HTERT RPE-1 (cell line): ENCODE measurements around the gene HLA-DMB.
"Not testable (repeated sequence)": the region's sequence is repeated elsewhere in the genome, so short reads cannot be mapped to it uniquely, and the experiment has no call there.

Experiments
- in situ Hi-C: fragments of 300-500 bp; cut with MboI; formaldehyde crosslinking; loops from 4 replicates; pipeline ENCODE4 v1.14.3; 2020; ENCODE audit warnings: low sequenced_read_pairs

Gene HLA-DMB

DNA sequence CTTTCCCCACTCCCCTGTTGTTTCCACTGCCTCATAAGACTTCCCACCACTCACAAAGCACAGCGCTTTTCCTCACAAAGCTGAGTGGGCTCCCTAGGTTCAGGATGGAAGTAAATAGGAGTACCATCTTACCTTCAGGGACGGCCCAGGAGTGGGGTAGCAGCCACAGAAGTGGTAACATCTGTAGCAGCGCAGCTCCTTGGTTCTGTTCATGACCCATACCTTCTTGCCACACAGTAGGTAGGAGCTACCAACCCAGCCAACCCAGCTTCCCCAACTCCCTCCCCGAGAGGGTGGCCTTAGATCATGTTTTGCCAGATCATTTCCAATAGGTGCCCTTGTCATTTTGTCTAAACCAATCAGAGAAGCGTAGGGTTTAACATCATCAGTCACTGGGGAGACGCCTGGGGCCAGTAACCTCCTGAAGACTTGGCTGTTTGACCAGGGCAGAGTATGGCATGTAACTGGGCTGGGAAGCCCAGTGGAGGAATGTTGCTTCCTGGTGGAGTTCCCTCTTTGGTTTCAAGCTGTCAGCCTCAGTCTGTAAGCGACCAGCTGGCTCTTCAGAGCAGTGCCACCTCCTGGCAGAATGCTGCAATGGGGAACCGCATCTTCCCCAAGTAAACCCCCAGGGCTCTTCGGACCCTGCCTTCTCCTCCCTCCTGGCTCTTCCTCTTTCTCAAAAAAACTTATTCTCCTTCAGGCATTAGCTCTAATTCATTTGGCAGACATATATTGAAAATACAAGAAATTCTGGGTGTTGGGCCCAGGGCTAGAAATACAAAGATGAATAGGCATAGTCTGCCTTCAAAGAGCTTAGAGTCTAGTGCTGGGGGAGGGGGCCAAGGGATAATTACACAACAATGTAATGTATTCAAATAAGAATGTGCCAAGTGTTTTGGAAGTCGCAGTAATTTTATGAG, 12.2 kb upstream of the HLA-DMB start, which contains the start of gene HLA-DMA:
Gene HLA-DMA, minus strand, starts transcription at position 281 of the 923 bp plus-strand sequence. Its CDS starts 61 bp downstream, at position 220.
- in situ Hi-C loops, result no loop called here

DNA sequence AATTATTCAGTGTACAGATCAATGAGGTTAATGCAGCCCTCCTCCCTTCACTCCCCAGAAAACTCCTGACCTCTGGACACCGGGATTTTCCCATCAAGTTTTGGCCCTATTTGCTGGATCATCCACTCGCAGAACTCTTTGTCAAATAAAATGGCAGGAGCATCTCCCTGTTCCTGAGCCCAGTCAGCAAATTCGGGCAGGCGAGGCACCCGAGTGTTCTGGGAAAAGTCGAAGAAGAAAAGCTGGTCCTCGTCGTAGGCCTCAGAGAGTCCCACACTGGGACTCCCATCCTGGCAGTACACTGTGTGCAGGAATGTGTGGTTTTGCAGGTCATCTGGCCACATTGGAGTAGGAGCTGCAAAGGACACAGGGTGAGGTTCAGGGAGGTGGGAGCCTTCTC, 9.6 kb upstream of the HLA-DMB start:
- in situ Hi-C loops, result no loop called here

DNA sequence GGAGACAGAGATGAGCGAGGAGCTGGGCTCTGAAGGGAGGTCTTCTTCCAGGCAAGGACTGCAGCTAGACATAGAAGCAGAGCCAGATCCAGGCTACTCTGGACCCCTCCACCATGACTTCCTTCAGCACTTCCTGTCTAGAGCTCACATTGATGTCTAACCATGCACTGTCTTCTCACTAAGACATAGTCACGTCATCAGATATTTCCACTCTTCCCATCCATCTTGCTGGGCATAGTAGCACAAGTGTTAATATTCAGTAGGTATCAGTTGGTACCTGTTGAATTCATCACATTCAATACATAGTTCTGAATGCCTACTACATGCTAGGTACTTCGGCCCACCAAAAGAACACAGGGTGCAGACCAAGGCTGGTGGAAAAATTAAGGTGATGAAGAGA, 9.2 kb upstream of the HLA-DMB start:
- in situ Hi-C loops, result no loop called here

DNA sequence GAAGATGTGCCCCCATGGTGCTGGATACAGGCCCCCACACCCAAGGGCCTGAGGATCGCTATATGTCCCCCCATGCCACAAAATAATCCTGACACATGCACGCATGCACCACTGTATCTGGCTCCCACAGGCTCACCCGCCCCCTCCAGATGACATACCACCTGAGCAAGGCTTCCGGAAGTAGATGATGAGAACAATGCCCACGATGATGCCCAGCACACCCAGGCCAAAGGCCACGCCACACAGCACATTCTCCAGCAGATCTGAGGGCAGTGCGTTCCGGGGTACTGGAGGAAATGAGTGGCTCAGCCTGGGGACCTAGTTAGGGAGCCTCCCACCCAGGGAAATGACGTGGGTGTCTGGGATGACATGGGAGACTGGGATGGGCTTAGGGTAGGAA, 8.3 kb upstream of the HLA-DMB start:
- in situ Hi-C loops, result no loop called here

DNA sequence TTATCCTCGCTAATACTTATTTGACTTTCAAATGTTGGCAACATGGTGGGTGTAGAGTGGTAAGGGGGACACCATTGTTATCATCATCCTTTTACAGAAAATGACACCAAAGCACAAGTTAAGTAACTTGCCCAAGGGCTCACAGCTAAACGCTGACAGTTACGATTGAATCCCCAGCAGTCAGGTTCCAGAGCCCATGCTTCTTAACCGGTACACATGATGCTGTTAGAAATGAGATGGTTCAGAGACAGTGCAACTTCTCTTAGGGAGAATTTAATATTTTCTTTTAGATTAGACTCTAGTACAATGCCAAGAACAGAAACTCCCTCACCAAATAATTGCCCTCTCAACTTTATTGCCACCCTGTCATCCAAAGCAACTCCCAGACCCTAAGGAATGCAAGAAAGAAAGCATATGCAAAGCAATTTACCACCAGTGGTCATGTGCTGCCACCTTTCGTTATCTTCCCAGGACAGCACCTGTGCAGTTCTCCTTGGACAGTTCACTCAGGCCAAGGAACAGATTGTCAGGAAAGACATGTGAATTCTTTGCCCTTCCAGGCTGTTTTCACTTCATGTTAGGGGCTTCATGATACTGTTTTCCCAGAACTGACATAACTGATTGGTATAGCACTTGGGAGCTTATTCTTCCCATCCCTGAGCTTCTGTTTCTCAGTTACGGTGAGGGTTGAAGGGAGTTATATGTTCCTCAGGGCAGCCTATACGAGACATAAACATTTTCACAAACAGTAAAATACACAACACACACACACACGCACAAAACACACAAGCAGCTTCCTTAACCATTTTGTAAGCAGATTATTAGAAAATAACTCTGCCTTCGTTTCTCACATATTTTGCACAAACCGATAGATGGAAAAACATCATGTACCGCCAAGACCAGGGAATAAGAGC, 7.0 kb upstream of the HLA-DMB start:
- in situ Hi-C loops, result no loop called here

DNA sequence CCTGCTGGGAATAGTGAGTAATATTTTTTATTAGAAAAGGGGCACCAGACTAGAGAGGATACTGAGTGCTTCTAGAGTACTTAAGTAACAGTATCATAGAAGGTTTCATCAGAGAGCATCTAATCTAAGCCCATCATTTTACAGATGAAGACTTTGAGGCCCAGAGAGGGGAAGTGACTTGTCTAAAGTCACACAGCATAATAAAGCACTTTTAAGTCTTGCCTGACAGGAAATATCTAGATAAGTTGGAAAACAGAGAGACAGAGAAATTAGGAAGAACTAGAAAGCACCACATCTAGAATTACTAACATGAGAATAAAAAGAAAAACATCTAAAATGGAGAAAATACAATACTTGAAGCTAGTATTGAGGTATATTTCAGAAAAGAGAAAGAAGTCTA, 6.1 kb upstream of the HLA-DMB start:
- in situ Hi-C loops, result no loop called here

DNA sequence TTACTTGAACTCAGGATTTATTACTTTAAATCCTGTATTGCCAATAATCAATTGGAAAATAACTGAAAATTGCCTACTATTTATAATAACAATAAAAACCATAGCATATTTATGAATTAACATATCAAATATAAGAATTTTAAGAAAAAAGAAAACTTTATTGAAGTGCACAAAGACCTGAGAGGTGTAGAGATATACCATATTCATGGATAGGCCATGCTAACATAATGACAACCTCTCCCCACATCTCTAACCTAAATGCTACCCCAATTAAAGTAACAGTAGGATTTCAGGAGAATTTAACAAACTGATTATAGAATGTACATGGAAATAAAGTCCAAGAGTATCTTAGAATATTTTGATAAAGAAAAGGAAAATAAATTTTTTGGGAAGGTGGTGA, 5.1 kb upstream of the HLA-DMB start:
- in situ Hi-C loops, result no loop called here

DNA sequence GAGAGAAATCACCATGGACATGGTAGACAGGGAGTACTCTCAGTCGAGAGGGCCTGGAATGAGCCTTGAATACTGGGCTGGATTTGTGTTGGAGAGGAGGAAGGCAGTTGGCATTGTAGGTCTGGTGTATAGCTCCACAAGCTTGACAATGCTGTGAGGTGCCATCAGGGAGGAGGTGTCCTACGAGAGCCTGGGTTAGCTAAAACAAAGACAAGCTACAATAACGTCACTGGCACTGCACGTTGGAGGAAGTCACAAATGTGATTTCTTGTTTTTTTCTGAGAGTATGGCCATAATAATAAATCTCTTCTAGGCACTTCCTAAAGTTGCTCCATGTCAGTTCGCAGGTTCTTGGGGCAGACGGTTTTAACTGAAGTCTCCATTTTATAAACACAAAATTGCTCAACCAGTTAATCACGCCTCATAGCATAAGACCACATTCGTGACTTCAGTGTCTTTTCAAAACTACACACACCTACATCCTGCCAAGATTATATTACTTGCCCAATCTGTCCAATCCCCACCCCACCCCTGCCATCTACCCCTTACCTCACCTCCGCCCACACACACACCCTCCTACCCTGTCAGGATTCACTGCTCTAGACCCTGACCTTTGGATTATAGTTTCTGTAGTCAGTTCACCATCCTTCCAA, 4.4 kb upstream of the HLA-DMB start:
- in situ Hi-C loops, result no loop called here

DNA sequence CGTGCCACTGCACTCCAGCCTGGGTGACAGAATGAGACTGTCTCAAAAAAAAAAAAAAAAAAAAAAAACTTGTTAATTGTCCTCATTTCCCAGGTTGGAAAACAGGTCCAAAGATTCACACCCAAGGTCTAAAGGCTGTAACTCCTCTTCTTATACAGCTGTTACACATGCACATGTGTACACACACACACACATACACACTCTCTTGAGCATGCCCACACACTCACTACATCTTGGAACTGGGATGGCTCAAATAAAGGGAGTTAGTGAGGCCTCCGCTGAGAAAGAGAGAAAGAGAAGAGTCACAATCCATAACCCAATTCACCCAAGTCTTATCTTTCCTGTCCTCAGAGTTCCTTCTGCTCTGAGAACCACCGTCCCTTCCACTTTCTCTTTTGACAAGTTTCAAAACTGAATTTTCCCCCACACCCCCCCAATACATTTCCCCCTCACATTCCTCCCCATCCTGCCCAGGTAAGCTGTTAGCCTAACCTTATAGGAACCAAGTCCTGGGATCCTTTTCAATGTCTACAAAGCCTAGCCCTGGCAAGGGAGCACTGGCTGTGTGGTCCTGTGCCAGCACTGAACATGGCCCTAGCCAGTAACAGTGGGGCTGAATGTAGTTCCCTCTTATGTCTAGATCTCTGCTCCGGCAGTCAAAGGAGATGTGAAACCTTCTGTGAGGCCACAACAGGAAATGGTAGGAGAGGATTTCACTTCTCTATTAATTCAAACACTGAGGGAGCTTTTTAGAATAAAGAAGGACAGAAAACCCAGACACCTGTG, 3.2 kb upstream of the HLA-DMB start:
- in situ Hi-C loops, result no loop called here

DNA sequence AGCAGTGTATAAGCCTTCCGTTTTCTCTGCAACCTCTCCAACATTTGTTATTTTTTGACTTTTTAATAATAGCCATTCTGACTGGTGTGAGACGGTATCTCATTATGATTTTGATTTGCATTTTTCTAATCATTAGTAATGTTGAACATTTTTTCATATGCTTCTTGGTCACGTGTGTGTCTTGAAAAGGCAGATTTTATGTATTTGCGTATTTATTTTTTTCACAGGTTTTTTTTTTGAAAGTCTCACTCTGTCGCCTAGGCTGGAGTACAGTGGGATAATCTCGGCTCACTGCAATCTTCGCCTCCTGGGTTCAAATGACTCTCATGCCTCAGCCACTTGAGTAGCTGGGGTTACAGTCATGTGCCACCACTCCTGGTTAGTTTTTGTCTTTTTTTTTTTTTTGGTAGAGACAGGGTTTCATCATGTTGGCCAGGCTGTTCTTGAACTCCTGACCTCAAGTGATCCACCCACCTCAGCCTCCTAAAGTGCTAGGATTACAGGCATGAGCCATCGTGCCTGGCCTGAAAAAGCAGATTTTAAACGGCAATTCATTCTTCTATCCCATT, 1.8 kb upstream of the HLA-DMB start:
- in situ Hi-C loops, result not testable (repeated sequence)

DNA sequence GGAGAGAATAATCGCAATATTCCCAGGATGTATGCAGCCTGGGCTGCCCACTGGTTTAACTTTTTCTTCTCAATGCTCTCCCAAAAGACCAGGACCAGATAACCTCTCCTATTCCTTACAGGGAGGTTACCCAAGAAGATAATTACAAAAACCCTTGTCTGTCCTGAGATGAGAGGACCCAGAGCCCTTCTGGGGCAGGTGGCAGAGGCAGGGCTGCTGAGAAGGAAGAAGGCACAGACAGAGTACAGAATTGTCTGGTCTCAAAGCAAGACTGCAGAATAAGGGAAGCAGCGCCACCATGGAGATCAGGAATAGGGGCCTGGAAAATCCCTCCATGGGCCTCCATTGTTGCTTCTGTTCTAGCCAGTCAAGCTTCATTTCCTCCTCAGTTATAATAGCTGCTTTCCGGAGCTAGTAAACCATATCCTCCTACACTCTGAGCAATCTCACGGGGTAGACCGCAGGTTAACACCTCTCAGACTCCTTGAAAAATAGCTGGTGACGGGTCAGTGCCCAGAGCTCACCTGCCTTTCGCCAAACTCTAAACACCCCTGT, 463 bp upstream of the HLA-DMB start:
- in situ Hi-C loops, result no loop called here

DNA sequence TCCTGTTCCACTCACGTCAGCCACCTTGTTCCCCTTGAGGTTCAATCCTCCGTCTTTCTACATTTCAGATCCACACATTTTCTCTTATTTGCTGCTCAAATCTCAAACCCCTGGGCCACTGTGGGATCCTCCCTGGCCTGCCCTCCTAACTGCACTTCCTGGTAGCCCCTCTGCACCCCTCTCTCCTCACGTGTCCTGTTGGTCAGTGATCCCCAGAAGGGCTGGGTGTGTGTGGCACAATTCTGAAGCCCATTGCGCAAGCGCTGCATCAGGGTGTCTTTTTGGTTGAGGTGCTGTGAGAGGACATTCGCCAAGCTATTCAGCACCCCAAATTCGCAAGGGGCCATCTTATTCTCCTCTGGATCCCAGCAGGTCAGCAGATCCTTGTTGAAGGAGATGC, 2.3 kb downstream of the HLA-DMB start:
- in situ Hi-C loops, result no loop called here

DNA sequence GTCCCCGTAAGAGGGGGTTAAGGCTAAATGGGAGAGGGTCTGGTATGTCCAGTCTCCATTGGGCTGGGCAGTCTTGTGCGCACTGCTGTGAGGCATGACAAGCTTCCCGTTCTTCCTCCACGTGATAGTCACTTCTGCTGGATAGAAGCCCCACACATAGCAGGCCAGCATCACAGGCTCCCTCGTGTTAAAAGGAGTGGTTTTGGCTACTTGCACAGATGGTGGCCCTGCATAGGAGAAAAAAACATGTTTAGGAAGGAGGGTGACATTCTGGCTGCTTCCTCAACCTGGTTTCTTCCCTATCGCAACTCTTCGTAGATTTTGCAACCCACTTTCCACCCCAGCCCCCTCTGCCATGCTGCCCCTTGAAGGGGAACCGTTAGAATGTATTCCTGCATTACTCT, 3.6 kb downstream of the HLA-DMB start:
- in situ Hi-C loops, result no loop called here

DNA sequence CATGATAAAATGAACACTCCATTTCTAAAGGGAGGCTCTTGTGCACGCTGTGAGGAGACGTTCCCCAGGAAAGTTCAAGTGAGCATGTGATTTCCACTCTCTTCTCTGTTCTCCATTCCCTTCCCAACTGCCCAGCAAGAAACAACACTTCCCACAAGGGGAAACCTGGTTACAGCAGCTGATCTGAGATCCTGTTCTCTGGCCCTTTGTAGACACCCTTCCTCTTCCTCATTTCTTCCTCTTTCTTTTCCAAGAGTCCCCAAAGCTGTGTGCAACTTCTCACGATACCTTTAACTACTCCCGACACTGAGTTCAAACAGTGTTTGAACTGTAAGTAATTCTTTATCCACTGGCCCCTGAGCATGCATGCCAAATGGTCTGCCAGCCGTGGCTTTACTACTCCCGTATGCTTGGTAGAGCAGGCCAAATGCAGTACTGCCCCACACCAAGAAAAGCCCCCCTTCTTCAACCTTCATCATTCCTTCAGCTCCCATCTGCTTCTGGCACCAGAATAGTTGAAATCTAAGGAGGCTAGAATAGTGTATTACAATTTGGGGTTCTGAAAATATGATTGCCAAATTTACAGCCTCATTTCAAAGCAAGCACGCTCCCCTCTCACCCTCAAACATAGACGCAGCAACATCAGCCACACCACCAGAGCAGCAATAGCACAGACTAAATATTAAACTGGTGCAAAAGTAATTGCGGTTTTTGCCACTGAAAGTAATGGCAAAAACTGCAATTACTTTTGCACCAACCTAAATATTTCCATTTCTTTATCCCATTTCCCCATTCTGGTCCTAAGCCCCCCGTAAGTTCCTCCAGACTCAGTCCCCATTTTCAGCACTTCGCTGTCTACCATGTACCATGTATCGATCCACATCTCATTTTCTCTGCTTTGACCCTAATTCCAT, 4.3 kb downstream of the HLA-DMB start:
- in situ Hi-C loops, result no loop called here

DNA sequence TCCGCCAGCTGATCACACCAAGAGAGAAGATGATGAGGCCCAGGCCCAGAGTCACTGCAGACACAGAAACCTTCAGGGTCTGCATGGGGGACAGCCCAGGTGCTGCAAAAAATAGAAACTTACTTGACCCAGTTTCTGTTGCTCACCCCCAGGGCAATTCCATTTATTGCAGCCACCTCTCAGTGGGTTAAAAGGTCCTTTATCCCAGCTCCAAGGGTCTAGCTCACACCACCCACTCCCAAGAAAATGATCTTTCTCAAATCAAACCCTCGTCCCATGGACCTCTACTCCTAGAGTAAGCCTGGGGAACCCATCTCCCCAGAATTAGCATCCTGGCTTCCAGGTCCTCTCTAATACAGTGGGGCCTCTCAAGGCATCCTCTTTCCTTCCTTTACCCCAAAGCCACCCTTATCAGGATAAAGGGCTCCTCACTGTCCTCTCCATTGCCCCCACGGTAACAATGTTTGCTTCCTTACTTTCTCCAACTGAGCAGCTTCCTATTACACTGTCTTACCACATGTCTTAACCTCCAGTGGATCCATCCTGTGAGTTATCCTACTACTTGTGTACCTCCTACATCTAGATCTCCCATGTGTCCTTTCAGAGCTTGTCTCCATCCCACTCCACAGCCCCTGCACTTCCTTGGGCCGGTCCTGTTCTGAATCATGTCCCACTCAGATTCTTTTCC, 5.1 kb downstream of the HLA-DMB start:
- in situ Hi-C loops, result no loop called here

DNA sequence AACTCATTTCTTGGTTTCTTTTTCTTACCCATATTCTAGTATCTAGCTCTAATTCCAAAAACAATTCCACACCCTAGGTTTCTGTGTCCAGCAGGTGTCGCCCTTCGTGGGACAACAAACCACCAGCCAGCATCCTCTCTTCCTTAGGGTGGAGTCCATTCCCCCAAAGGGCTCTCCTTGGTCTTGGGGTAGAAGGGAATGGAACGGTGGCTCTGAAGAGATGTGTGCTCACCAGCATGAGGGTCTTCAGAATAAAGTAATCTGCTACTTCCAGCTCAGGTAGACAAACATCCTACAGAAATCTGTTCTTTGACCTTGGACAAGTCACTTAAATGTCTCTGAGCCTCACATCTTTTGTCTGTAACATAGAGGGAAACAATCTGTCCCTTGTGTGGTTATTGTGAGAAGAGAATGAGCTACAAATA, 7.2 kb downstream of the HLA-DMB start:
- in situ Hi-C loops, result no loop called here

DNA sequence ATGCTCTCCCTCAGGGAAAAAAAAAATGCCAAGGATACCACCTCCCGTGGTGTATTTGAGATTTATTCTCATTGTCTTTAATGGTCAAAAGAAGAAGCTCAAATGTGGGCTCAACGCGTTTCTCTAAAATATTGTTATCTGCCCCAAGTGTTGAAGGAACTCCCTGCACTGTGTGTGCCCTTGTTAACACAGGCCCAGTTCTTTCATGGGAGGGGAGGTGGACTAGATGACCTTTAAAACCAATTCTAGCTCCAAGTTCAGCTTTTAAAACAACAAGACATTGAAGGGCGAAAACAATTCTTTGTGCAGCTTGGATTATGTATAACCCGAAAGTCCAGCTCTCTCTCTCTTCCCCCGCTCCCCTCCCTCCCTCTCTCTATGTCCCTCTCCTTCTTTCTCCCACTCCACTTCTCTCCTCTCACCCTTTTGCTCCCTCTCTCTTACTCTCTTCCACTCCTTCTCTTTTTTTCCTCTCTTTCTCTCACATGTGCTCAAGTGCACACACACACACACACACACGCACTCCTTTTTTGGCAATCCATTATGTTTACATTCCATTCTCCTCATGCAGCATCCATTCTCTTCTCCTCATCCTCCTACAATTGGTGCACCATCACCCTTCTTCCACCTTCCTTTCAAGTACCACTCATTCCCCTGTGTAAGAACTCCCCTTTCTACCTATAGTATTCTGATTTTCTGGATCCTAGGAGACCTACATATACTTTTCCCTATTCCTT, 8.5 kb downstream of the HLA-DMB start:
- in situ Hi-C loops, result no loop called here
